Amygdala (tissue), 56 donors: ENCODE results near the gene HCN4.

Experiments
- DNase-seq, 56 donors: peaks; one replicate each; lab custom pipeline; 2025; lab: John Stamatoyannopoulos, UW

Gene HCN4

DNA sequence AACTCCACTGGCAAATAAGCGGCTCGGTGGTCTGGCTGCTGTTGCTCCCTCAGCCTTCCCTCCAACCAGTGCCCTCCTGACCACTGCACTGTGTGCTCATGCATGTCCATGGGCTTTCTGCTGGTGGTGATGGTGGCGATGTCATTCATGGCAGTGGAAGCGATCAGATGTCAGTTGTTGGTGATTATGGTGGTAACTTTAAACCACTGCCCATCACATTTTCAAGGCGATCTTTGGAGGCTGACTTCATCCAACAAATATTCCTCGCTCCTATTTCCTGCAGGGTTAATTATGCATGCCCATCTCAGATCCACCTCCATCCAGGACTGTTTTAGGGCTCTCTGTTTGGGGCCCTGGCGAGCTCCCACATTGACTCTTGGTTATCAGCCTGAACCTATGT lies 13.4 kb upstream of the HCN4 start:
- no peak for DNase-seq

DNA sequence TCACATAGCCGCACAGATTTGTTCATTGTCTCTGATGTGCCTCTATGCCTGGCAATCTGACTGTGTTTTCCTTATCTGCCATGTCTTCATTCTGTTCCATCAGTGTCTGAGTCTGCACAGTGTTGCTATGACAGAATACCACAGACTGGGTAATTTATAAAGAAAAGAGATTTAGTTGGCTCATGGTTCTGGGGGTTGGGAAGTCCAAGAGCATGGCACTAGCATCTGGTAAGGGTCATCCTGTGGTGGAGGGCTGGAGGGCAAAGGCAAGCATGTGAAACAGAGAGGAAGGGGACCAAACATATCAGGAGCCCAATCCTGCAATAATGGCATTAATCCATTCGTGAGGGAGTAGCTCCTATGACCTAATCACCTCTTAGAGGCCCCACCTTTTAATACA lies 11.9 kb upstream of the HCN4 start:
- DNase-seq = no peak

DNA sequence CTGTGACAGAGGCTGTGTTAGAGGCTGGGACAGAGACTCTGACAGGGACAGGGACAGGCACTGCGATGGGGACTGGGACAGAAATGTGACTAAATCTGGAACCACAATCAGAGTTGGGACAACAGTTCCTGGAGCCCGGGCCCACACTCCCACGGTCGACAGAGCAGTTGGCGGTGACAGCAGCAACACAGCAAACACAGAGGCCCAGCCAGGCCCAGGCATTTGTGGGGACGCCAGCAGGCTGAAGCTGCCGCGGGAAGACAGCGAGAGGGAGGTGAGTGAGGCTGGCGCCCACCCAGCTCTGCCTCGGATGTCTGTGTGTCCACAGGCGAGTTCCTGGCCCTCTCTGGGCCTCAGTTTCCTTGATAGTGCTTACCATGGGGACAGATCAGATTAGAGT lies 9.3 kb upstream of the HCN4 start:
- DNase-seq = peak in 3 of 56 donors; percentile 4 to 15 (median 11)

DNA sequence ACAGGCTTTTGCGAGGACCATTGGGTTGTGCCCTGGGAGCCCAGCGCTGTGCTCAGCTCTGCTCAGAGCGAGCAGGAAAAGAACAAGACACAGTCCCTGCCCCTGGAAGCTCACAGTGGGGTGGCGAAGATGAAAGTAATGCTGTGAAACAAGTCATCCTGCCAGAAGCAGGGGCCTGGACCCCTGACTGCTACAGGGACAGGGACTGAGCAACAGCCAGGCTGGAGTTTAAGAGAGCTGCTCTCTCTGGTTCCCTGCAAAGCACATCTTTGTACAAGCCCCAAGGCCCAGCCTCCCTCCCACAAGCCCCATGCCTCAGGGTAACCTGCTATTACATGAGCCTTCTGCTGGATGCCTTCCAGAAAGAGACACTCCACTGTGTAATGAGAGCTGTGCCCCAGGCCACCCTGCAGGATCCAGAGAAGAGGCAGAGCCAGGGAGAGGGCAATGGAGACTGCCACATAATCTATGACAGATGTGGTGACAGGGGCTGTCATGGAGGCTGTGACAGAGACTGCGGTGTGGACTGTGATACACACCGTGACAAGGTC lies 7.1 kb upstream of the HCN4 start:
- no peak for DNase-seq

DNA sequence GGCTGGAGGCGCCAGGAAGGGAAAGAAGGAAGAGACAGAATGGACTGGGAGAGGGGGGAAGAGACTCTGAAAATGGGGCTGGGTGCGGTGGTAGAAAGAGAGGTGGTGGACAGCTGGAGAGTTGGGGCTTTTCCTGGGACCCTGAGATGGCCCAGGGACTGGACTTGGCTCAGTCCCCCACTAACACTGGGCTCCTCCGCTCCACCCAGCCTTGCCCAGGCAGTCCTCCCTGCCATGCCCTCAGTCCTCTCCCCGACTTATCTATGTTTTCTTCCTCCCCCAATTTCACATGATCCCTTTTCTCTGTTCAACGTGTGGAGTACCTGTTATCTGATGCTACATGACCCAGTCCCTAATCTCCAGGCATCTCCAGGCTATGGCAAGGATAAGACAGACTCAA lies 6.3 kb upstream of the HCN4 start:
- no peak for DNase-seq

DNA sequence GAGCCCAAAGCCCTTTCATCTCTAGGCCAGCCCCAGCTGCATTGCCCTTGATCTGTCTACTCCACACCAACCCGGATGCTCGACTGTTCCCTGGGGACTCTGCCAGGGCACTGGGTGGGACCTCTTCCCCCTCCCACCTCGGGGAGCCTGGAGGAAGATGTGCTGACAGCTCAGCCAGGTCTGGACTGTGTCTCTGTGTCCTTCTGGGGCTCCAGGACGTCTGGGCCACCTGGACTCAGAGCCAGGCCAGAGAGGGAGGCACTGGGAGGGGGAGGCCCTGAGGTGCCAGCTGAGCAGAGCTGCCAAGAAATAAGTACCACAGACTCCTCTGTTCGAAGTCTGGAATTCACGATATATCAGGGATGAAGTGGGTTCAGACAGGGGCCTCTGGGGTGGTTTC lies 5.8 kb upstream of the HCN4 start:
- no peak for DNase-seq

DNA sequence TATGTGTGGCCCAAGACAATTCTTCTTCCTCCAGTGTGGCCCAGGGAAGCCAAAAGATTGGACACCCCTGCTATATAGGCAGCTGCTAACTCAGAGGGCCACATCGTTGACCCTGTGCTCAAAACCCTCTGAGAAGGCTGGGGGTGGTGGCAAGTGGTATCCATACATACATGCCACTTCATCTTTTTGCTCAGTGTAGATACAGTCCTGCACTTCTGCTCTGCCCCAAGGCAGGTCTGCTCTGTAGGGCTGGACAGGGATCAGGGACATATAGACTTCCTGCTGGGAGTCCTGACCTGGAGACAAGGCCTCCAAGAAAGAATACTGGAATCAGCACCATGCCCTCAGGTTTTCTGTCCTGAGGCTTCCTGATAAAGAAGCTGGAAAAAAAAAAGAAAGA lies 4.5 kb upstream of the HCN4 start:
- DNase-seq = no peak

DNA sequence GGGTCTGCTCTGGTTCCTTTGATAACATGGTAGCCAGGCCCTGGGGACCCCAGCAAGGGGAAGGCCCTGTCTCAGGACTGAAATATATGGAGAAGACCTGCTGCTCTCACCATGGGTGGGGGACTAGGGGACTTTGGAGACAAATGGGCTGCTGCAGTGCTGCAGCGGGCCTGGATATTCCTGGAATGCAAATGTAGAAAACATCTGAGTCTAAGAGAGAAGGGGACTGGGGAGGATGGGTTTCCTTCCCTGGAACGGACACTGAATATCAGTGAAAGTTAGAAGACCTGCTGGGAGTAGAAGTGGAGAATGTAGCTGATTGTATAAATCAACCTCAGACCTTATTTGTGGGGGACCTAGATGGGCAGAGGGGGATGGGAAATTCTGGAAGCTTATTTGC lies 3.1 kb upstream of the HCN4 start:
- DNase-seq = no peak

DNA sequence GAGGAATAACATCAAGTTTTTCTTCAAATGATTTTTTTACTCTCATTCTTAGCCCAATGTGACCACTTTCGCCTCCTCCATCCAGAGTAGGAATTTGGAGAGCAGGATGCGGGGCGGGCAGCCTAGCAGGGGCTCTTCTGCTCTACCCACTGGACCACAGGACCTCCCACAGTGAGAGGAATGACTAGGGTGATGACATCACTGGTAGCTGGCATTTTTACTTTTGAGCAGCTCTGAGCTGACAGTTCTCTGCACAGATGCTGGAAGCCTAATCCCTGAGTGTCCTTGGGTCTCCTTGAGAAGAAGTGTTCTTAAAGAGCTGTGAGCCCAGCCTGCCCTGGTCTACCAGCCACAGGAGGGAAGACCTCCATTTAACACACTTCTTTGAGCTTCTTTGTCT lies 1.4 kb upstream of the HCN4 start:
- no peak for DNase-seq

DNA sequence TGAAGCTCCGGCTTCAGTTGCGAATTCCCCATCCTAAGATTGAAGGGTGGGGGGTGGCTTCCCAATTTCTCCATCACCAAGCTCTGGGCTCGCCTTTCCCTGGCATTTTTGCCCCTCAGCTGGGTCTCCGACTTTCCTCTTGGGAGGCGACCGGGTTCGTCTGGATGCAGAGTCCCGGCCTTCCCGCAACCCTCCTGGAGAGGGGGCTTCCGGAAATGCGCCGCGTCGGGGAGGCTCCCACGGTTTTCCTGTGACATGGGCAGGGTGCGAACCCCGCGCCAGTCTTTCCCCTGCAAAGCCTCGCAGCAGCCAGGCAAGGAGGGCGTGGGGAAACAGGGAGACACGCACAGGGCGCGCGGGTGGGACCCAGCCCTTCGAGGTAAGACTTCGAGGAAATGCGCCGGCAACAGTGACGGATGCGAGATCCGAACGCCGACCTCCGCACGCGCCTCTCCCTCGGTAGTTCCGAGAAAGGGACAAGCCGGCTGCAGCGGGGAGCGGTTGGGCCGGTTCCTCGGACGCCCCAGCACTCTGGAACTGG lies 466 bp upstream of the HCN4 start:
- DNase-seq = no peak

DNA sequence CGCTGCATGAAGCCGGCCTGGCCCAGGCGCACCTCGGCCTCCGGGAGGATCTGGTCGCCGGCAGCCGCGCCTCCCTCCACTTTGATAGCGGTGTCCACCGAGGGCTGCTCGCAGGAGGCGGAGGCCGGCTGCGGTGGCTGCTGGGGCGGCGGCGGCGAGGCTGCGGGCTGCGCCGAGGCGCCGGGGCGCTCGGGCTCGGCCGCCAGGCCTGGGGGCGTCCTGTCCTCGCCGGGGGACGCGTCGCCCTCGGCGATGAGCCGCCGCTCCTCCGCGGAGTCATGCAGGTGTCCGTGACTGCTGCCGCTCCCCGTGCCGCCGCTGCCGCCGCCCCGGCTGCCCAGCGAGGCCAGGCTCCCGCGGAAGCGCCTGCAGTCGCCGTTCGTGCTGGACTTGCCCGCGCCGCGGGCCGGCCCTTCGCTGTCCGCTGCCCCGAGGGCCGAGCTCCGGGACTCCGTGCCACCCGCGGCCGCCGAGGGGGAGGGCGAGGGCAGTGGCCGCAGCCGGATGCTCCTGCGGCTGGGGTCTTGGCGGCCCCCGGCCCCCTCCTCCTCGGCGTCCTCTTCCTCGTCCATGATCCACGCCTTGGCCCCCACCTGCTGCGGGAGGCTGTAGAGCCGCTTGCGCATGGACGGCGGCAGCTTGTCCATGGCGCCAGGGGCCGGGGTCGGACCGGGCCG lies 996 bp downstream of the HCN4 start:
- no peak for DNase-seq

DNA sequence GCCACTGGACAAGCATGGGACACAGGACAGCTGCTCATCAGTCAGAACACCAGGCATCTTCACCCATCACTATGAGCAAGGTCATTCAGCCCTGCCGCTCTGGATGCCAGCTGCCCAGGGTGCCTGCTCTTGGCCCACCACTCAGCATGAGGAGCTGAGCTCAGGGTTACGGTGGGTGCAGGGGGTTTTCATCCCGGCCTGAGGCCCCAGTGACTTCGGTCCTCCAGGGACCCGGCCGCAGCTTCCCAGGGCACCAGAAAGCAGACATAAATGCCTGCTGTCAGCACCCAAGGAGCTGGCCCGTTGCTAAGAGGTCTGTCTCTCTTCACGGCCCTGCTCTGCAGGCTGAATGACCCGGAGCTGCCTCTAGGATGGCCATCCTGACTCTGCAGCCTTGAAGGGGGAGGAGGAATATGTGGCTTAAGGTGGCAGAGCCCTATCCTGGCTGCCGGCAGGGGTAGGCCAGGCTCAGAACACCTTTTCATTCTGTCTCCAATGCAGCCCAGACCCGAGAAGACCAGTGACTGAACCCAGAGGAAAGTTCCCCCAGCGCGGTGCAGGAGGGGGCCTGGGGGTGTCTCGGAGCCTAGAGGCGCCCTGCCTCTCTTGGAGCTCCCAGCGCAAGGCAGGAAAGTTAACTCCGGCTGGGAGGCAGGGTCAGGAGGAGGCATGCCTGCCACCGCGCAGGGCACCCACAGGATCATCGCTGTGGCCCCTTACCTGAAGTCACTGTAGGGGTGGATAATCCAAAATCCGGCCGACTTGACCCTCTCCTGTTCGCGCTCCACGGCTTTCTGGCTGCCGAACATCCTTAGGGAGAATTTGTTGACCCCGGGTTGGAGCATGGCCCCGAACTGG lies 1.8 kb downstream of the HCN4 start:
- DNase-seq = no peak

DNA sequence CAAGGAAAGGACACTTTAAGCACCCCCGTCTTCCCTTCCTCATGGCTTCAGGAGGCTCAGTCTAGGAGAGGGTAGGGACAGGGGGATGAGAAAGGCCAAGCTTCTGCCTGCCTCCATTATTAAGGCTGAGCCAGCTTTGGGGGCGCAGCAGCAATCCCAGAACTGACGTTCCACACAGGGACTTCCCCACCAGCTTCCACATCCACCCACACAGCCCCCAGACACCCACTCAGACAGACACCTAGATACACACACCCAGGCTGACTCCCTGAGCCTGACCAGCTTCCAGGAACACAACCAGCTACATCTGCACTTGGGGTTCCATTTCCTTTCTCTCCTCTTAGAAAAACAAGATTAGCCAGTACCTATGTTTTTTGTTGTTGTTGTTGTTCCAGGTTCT lies 4.7 kb downstream of the HCN4 start:
- no peak for DNase-seq

DNA sequence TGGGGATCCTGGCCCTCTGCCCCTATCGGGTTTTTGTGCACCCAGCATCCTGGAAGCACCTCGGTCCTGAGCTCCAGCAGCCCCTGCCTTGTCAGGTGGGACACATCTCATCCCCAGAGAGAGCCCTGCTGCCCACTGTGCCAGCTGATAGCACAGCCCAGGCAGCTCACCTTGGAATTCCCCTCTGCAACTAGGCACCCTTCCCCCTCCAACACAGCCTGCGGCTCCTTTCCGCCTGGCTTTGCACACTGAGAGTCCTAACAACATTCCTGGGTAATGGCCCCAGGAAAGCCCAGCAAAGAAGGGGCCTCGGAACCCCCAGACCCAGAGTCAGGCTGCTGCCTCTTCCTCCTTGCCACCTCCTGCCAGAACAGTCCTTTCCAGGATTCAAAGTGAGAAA lies 5.9 kb downstream of the HCN4 start:
- DNase-seq = no peak

DNA sequence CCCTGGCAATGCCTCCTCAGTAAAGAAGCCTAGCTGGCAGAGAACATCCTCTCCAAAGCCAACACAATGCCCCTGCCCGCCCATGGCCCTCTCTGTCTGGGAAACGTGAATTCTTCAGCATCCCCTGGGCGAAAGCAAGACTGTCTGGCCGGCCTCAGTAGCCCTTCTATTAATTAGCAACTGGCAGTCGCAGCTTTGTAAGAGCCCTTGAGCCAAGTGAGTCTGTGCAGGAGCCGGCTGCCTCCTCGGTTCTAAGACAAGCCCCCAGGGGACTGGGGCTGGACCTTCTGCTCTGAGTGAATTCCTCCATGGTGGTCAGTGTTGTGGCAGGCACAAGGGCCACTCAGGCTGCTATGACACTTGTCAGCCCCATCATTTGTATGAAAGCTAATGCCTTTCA lies 7.4 kb downstream of the HCN4 start:
- peak in 21 of 56 donors; percentile 3 to 63 (median 23) for DNase-seq

DNA sequence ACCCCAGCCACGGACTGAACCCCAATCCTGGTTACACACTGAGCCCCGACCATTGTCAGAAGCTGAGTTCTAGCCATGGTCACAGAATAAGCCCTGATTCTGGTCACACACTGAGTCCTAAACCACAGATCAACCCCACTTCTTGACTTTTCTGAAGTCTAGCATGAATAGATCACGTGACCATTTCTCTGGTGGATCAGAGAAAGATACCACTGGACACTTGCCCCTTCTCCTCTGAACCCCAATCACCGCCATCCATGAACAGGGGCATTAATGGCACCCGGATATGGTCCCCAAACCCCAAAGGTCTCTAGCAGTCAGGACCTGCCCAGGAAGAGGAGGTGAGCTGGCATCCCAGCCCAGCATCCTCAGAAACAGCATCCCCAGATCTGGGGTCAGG lies 9.1 kb downstream of the HCN4 start:
- no peak for DNase-seq

DNA sequence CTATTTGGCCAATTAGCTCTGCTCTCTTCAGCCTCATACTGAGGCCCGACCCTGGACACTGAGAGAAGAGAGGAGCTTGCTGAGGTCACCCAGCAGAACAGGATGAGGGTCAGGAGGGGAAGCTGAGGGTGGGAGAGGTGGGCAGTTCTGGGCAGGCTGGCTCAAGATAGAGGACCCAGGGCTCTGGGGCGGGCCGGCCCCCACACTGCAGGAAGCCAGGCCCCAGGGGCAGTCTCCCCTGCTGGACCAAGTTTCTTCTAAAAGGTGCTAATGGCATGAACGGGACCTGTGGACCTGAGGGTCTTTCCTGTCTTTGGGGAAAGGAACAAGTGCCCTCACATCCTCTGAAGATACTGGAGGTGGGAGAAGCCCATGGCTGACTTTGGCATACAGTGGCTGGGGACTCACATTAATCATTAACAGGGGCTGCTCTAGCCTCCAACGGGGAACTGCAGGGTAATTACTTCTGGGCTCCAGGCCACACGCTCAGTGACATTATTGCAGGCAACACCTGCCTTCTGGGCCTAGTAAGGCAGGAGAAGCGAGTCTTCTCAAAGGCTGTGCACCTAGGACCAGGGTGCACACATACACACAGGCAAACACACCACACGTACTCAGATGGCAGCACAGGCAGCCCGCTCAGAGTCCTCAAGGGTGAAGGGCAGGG lies 10.6 kb downstream of the HCN4 start:
- no peak for DNase-seq

DNA sequence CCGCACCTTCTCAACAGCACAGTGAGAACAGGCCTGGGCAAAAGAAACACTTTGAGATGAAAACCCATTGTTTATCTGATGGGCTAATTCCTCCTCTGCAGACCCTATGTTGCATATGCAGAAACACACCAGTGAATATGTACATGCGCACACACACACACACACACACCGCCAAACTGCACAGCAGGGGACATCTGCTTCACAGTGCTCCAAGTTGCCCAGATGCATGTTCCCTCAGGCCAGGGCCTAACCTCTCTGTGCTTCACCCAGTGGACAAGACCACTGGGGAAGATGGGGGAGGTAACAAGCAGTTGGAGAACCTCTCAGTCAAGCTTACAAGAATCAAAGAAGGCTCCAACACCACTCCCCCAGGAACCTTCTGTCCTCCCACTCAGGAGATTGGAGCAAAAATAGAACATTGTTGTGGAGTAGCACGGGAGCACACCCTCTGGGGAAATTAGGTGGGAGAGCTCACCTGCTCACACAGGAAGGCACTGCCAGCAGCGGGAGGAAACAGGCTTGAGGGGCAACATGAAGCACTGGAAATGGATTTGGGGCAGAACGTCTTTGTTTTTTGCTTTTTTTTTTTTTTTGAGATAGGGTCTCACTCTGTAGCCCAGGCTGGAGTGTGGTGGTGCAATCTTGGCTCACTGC lies 13.0 kb downstream of the HCN4 start:
- DNase-seq = no peak

DNA sequence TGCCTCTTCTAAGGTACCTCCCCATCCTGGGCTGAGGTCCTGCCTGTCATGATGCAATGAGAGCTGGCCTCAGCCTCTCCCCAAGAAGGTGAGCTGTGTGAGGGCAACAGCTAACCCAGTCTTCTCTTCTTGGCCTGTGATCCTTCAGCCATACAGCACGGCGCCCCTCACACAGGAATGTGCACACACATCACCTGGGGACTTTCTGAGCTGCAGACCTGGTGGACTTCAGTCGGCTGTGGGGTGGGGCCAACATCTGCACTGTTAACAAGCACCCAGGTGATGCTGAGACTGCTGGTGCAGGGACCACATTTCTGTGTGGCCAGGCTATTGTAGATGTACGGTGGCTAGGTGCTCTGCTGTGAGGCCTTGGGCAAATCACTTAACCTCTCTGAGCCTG lies 14.5 kb downstream of the HCN4 start:
- DNase-seq = no peak

DNA sequence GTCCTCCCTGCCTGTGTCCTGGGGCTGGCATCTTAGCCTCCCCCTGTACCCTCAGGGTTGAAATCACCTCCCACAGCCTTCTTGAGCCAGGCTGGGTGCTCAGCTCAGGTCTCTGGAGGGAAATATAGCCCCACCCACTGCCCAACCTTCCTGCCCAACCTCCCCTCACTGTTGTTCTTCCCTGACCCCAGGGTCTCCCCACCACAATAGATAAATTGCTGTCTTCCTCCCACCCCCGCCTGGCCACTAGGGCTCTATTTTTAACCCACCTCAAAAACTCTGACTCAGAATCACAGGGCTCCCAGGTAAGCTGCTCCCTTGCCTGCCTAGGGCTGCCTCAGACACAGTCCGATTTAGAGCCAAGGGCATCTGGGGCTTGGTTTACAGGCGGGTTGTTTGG lies 15.0 kb downstream of the HCN4 start:
- DNase-seq = no peak

DNA sequence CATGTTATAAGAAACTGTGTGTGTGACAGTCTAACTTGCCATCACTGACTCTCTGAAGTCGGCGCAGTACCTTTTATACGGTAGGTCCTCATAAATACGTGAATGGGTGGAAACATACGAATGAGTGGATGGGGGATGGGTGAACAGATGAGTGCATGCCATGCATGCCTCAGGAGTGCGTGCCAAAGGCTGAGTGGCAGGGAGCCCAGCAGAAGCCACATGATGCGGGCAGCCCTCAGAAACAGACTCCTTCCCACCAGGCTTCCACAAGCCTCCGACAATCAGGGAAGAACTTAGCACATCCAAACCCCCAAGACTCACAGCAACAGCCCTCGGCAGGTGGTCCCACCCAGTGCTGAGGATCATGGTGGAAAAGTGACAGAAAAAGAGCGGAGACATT lies 16.7 kb downstream of the HCN4 start:
- DNase-seq = peak in 21 of 56 donors; percentile 2 to 49 (median 18)
